GM19025 (cell line): ENCODE results near the gene TSPAN17.

Source experiments
- ATAC-seq: cut with Tn5 transposase; IDR thresholded peaks from one replicate; pipeline ENCODE4 v1.9.1; 2021; ENCODE audit warnings: mild to moderate bottlenecking, low read depth, moderate library complexity; ENCODE audit not compliant: unreplicated experiment

The TSPAN17 gene

DNA sequence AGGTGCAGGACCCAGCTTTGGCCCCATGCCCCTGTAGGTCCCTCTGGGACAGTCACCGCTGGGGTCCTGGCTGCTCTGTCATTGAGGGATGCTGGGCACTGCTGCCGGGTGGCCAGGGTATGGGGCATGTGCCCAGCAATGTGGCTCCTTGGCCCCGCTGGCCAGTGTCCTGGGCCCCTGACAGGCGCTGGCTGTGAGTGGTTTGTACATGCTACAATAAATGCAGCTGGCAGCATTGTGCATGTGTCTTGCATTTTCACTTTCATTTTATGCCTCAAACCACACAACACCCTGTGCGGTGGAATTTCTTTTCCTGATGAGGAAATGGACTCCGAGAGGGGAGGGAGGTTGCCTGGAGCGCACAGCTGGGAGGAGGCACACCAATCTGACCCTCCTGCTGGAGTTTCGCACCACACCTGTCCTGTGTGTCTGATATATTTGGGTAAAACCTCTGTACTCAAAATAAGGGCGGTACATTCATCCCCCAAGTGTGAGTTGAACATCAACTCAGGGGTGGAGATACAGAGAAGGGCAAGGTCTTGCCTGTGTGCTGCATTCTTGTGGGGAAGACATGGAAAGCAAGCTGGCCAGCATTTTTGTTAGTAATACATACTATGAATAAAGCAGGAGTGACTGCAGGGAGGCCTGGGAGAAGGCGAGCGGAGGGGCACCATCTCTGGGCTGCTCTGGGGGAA is 11.7 kb downstream of the TSPAN17 start:
- peak; percentile 34 for ATAC-seq

DNA sequence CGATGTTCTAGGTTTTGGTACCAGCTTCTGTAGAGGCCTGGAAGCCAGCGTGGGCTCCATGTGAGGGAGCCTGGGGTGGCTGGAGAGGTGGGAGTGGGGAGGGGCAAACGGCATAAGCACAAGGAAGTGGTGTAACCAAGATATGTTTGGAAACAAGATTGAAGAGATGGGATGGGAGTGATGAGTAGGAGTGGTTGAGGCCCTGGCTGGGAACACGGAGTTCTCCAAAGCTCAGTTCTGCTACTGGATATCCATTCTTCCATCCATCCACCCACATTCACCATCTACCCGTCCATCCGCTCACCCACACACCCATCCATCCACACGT is 12.2 kb downstream of the TSPAN17 start:
- no peak for ATAC-seq

- no peak for ATAC-seq
Observed at GRCh38 chr5:176659860-176660461, 12.7 kb downstream of the TSPAN17 start.

DNA sequence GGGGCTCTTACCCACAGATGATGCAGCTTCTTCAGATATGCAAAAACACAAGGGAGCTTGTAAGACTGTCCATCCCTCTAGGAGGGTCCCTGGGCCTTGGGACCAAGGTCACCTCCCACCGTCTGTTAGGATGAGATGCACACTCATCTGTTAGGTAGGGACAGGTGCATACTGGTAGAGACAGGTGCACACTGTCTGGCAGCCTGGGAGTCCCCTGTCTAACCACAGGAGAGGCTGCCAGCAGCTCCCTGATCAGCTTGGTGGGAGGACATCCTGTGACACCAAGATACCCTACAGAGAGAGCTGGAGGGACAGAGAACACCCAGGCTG is 13.2 kb downstream of the TSPAN17 start:
- ATAC-seq: peak; percentile 29

GRCh38 chr5:176660860-176661641 is 13.8 kb downstream of the TSPAN17 start:
- peak; percentile 62 for ATAC-seq

GRCh38 chr5:176661676-176662075 is 14.4 kb downstream of the TSPAN17 start:
- ATAC-seq: no peak

GRCh38 chr5:176662371-176663333 is 15.4 kb downstream of the TSPAN17 start:
- no peak for ATAC-seq

GRCh38 chr5:176663566-176663965 is 16.3 kb downstream of the TSPAN17 start:
- no peak for ATAC-seq

DNA sequence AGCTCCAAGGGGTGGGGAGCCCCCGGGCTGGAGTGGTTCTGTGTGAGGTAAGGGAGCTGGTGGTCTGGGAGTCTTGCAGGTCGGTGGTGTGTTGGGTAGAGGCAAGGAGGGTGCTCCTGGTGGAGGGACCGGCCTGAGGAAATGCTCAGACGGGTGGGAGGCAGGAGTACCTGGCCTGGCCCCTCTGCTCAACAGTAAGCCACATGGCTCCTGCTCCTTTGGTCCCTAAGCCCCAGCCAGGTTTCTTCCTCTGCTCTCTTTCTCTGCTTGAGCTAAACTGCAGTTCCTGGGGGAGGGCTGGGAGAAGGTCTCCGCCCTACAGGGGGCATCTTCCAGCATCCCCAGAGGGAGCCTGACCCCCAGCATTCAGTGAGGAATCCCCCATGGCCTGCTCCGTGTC is 17.2 kb downstream of the TSPAN17 start:
- ATAC-seq: no peak

- ATAC-seq: no peak
Observed at GRCh38 chr5:176664886-176665285, 17.6 kb downstream of the TSPAN17 start.

DNA sequence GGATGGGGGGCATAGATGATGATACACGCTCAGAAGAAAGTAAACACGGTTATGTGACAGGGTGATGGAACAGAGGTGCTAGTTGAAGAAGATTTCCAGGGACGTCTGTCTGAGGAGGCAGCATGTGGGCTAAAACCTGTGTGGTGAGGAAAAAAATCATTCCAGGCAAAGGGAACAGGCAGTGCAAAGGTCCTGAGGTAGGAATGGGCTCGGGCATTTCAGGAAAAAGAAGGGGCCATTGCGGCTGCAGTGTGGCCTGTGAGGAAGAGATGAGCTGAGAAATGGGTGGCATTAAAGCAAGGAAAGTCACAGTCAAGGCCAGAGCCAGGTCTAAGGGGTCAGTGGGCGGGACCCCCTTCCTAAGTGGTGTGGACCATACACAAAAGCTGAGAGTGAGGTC is 18.2 kb downstream of the TSPAN17 start:
- ATAC-seq: no peak

GRCh38 chr5:176667637-176668036 is 20.4 kb downstream of the TSPAN17 start:
- no peak for ATAC-seq

GRCh38 chr5:176670449-176670848 is 23.2 kb downstream of the TSPAN17 start:
- ATAC-seq: no peak

- no peak for ATAC-seq
Observed at GRCh38 chr5:176671399-176671798, 24.1 kb downstream of the TSPAN17 start.

- ATAC-seq: no peak
Observed at GRCh38 chr5:176671890-176672747, 24.8 kb downstream of the TSPAN17 start.

- no peak for ATAC-seq
Observed at GRCh38 chr5:176673651-176674583, 26.6 kb downstream of the TSPAN17 start.

GRCh38 chr5:176674799-176675198 is 27.5 kb downstream of the TSPAN17 start:
- ATAC-seq: no peak

DNA sequence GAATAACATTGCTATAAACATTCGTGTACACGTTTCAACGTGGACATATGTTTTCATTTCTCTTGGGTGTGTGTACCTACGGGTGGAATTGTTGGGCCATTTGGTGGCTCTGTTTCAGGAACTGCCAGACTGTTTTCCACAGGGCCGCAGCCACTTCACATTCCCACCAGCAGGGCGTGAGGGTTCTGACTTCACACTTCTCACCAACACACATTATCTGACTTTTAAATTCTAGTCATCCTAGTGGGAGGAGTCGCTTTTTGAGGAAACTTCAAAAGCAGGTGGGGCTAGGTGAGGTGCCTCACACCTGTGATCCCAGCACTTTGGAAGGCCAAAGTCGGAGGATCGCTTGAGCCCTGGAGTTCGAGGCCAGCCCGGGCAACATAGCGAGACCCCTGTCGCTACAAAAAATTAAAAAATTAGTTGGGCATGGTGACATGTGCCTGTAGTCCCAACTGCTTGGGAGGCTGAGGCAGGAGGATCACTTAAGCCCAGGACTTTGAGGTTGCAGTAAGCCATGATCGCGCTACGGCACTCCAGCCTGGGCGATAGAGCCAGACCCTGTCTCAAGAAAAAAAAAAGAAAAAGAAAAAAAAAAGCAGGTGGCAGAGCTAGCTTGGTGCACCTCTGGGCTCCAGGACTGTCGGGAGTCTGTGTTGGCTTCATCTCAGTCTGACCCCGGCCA is 28.5 kb downstream of the TSPAN17 start:
- ATAC-seq: no peak
